Mesenchymal stem cell (in vitro differentiated cells and primary cell): ENCODE data around the gene PARP4.
"Not testable (repeated sequence)": the region's sequence is repeated elsewhere in the genome, so short reads cannot be mapped to it uniquely, and the experiment has no call there.

Source experiments
- DNase-seq: peaks from one replicate; pipeline ENCODE4 v3.0.0-alpha.2; 2013
- H2AFZ ChIP-seq: one replicate; pipeline ENCODE4 v1.6.1; 2013; ENCODE audit warnings: low read depth, mild to moderate bottlenecking, control low read depth, inconsistent platforms, low read length, moderate library complexity
- H2AK5ac ChIP-seq: 2 replicates; pipeline ENCODE4 v1.6.1; 2013; ENCODE audit warnings: low read length, moderate library complexity, mild to moderate bottlenecking, inconsistent platforms; ENCODE audit not compliant: severe bottlenecking
- H2BK120ac ChIP-seq: one replicate; pipeline ENCODE4 v1.6.1; 2013; ENCODE audit warnings: low read depth, mild to moderate bottlenecking, inconsistent platforms, low read length, moderate library complexity
- H2BK12ac ChIP-seq, 2 experiments: one replicate each; pipeline ENCODE4 v1.6.1; 2013; ENCODE audit warnings: inconsistent platforms in 2 of 2, low read length in 2 of 2, mild to moderate bottlenecking in 2 of 2, moderate library complexity in 2 of 2, control low read depth in 1 of 2
- H2BK15ac ChIP-seq: one replicate; pipeline ENCODE4 v1.6.1; 2013; ENCODE audit warnings: mild to moderate bottlenecking, low read depth, inconsistent platforms; ENCODE audit not compliant: poor library complexity, severe bottlenecking
- H2BK5ac ChIP-seq: 2 replicates; pipeline ENCODE4 v1.6.1; 2013; ENCODE audit warnings: low read depth, mild to moderate bottlenecking, low read length, control low read depth, inconsistent platforms; ENCODE audit not compliant: poor library complexity, severe bottlenecking
- H3K14ac ChIP-seq, 2 experiments: one replicate each; pipeline ENCODE4 v1.6.1; 2013; ENCODE audit warnings: inconsistent platforms in 2 of 2, low read length in 2 of 2, control low read depth in 1 of 2, mild to moderate bottlenecking in 1 of 2, moderate library complexity in 1 of 2
- H3K18ac ChIP-seq, 2 experiments: one replicate each; pipeline ENCODE4 v1.6.1; 2013; ENCODE audit warnings: inconsistent platforms in 2 of 2, low read length in 2 of 2, control low read depth in 1 of 2, low read depth in 1 of 2, mild to moderate bottlenecking in 1 of 2
- H3K23ac ChIP-seq, 2 experiments: one replicate each; pipeline ENCODE4 v1.6.1; 2013; ENCODE audit warnings: inconsistent platforms in 2 of 2, low read length in 2 of 2, mild to moderate bottlenecking in 2 of 2, moderate library complexity in 2 of 2, control low read depth in 1 of 2
- H3K27ac ChIP-seq: 2 replicates; pipeline ENCODE4 v1.5.1; 2013; ENCODE audit warnings: mild to moderate bottlenecking, moderate library complexity, low read length, control low read depth, inconsistent platforms; ENCODE audit not compliant: poor library complexity, severe bottlenecking
- H3K27me3 ChIP-seq, 2 experiments: 2 replicates each; pipeline versions ENCODE4 v1.6.1 to v1.7.0; 2013; ENCODE audit warnings: low read length in 2 of 2, mild to moderate bottlenecking in 2 of 2, moderate library complexity in 2 of 2, control low read depth in 1 of 2, inconsistent platforms in 1 of 2; ENCODE audit not compliant: control insufficient read depth in 1 of 2, insufficient read depth in 1 of 2
- H3K36me3 ChIP-seq, 2 experiments: 2 replicates each; pipeline versions ENCODE4 v1.6.1 to v1.7.0; 2013; ENCODE audit warnings: low read length in 2 of 2, control low read depth in 1 of 2, inconsistent platforms in 1 of 2, low read depth in 1 of 2, mild to moderate bottlenecking in 1 of 2; ENCODE audit not compliant: insufficient read depth in 2 of 2, control insufficient read depth in 1 of 2
- H3K4ac ChIP-seq, 2 experiments: one replicate each; pipeline ENCODE4 v1.6.1; 2013; ENCODE audit warnings: inconsistent platforms in 2 of 2, low read length in 2 of 2, mild to moderate bottlenecking in 2 of 2, moderate library complexity in 2 of 2, control low read depth in 1 of 2, low read depth in 1 of 2
- H3K4me1 ChIP-seq: 2 replicates; pipeline ENCODE4 v1.6.1; 2013; ENCODE audit warnings: low read depth, low read length, control low read depth; ENCODE audit not compliant: control insufficient read depth, insufficient read depth
- H3K4me2 ChIP-seq: 2 replicates; pipeline ENCODE4 v1.6.1; 2013; ENCODE audit warnings: low read length, mild to moderate bottlenecking, inconsistent platforms; ENCODE audit not compliant: poor library complexity, severe bottlenecking
- H3K4me3 ChIP-seq, 2 experiments: 2 replicates each; pipeline versions ENCODE4 v1.5.1 to v1.7.0; 2013; ENCODE audit warnings: low read length in 2 of 2, mild to moderate bottlenecking in 2 of 2, control low read depth in 1 of 2, low read depth in 1 of 2; ENCODE audit not compliant: insufficient read depth in 1 of 2
- H3K79me1 ChIP-seq: replicated peaks from 2 replicates; pipeline ENCODE4 v1.6.1; 2013; ENCODE audit warnings: mild to moderate bottlenecking, control low read depth, low read length, inconsistent platforms; ENCODE audit not compliant: poor library complexity, severe bottlenecking
- H3K9ac ChIP-seq: 2 replicates; pipeline ENCODE4 v1.7.0; 2013; ENCODE audit warnings: mild to moderate bottlenecking, low read length, moderate library complexity
- H3K9me3 ChIP-seq: 2 replicates; pipeline ENCODE4 v1.7.0; 2013; ENCODE audit warnings: mild to moderate bottlenecking, low read length; ENCODE audit not compliant: control insufficient read depth
- H4K8ac ChIP-seq: one replicate; pipeline ENCODE4 v1.6.1; 2013; ENCODE audit warnings: inconsistent platforms, mild to moderate bottlenecking, low read length, moderate library complexity
- H4K91ac ChIP-seq: one replicate; pipeline ENCODE4 v1.6.1; 2013; ENCODE audit warnings: mild to moderate bottlenecking, low read length, inconsistent platforms
- WGBS: methylation state at CpG from one replicate; pipeline ENCODE4 v1.1.7; 2013; ENCODE audit warnings: mixed read lengths; 5-methylcytosine and 5-hydroxymethylcytosine counted together

PARP4 gene

GRCh38 chr13:24443366-24443765 is 69.2 kb downstream of the PARP4 start:
- Histone ChIP-seq H3K4me3 (no peak overlapping the region), H2AK5ac (no peak overlapping the region), H3K79me1 (peaks cover 9% of the 10 kb centered on the region), H3K18ac (no peak overlapping the region), H2BK12ac (no peak overlapping the region), H2BK120ac (no peak overlapping the region), H3K9ac (no peak overlapping the region), H3K27me3 (no peaks in the 10 kb centered on the region), H3K4ac (no peak overlapping the region), H2BK15ac (no peak overlapping the region), H3K14ac (no peak overlapping the region), H3K36me3 (peaks cover 22 to 91% of the 10 kb centered on the region in 2 experiments), H4K91ac (no peak overlapping the region), H3K27ac (no peak overlapping the region), H3K4me2 (no peak overlapping the region), H3K9me3 (no peaks in the 10 kb centered on the region), H2AFZ (no peak overlapping the region), H2BK5ac (no peak overlapping the region), H4K8ac (no peak overlapping the region), H3K4me1 (no peaks in the 10 kb centered on the region), H3K23ac (no peak overlapping the region)
- no peak for DNase-seq
- 96% methylated on average over 2 of the region's 4 CpGs for WGBS

GRCh38 chr13:24426045-24426444 is 86.5 kb downstream of the PARP4 start:
- H2BK12ac ChIP-seq, H3K4me3 ChIP-seq, H3K9ac ChIP-seq, H2BK120ac ChIP-seq, H2AFZ ChIP-seq, H3K23ac ChIP-seq, H4K91ac ChIP-seq, H4K8ac ChIP-seq, H3K4me2 ChIP-seq, H3K9me3 ChIP-seq, H3K4me1 ChIP-seq, H2BK5ac ChIP-seq, H3K79me1 ChIP-seq, H2AK5ac ChIP-seq, DNase-seq, H3K14ac ChIP-seq, H2BK15ac ChIP-seq, H3K4ac ChIP-seq, H3K27ac ChIP-seq, H3K27me3 ChIP-seq, H3K18ac ChIP-seq: not testable (repeated sequence)
- WGBS, result 100% methylated on average over 2 of the region's 3 CpGs
- H3K36me3 ChIP-seq, result peaks cover 25 to 89% of the 10 kb centered on the region in 2 experiments

GRCh38 chr13:24419668-24420067 is 92.9 kb downstream of the PARP4 start:
- H3K79me1 ChIP-seq, H4K8ac ChIP-seq, H2BK12ac ChIP-seq, H3K14ac ChIP-seq, H3K27me3 ChIP-seq, H3K9me3 ChIP-seq, H3K4me2 ChIP-seq, H3K4me3 ChIP-seq, H3K4me1 ChIP-seq, H3K4ac ChIP-seq, H3K27ac ChIP-seq, H3K9ac ChIP-seq, H2AK5ac ChIP-seq, H2BK15ac ChIP-seq, DNase-seq, H3K18ac ChIP-seq, H2BK5ac ChIP-seq, H3K23ac ChIP-seq, H2BK120ac ChIP-seq, H2AFZ ChIP-seq, H4K91ac ChIP-seq: not testable (repeated sequence)
- peaks cover 24 to 52% of the 10 kb centered on the region in 2 experiments for H3K36me3 ChIP-seq
- 59% methylated on average over 6 of the region's 6 CpGs for WGBS

GRCh38 chr13:24407844-24408243 is 104.7 kb downstream of the PARP4 start:
- no peak overlapping the region for H2BK5ac ChIP-seq
- WGBS, result 100% methylated on average over 1 of the region's 3 CpGs
- no peak overlapping the region for H2BK15ac ChIP-seq
- H4K8ac ChIP-seq, result no peak overlapping the region
- no peak overlapping the region for H3K4me2 ChIP-seq
- H3K27me3 ChIP-seq, result no peaks in the 10 kb centered on the region
- H4K91ac ChIP-seq, result no peak overlapping the region
- no peak overlapping the region for H2AK5ac ChIP-seq
- H2AFZ ChIP-seq, result no peak overlapping the region
- H3K27ac ChIP-seq, result no peak overlapping the region
- no peak overlapping the region for H3K9ac ChIP-seq
- H3K23ac ChIP-seq, result no peak overlapping the region
- H3K79me1 ChIP-seq, result no peaks in the 10 kb centered on the region
- no peak overlapping the region for H2BK12ac ChIP-seq
- H3K9me3 ChIP-seq, result no peaks in the 10 kb centered on the region
- no peak overlapping the region for H3K4me3 ChIP-seq
- H3K4me1 ChIP-seq, result no peaks in the 10 kb centered on the region
- H2BK120ac ChIP-seq, result no peak overlapping the region
- no peak overlapping the region for H3K14ac ChIP-seq
- H3K4ac ChIP-seq, result no peak overlapping the region
- DNase-seq, result no peak
- no peaks in the 10 kb centered on the region for H3K36me3 ChIP-seq
- H3K18ac ChIP-seq, result no peak overlapping the region
